ENCODE results near the gene PRSS37. TPM values are rescaled to one million over a fixed set of nuclear protein-coding genes. Genes with fewer than 3 reads are reported as not detected.

Gene PRSS37
- total RNA-seq, 2 donors from 2014 or later: 0.51 TPM; not detected in 1

GRCh38 chr7:141788296-141788695 lies 53.0 kb downstream of the PRSS37 start:
- DNase-seq (ENCODE audit: low spot score): no peak
- Histone ChIP-seq H3K27me3 (replicated peaks; ENCODE audit: insufficient read depth) (no peaks in the 10 kb centered on the region), H3K27ac (no peak overlapping the region), H3K9me3 (no peaks in the 10 kb centered on the region), H3K4me1 (replicated peaks) (no peaks in the 10 kb centered on the region), H3K36me3 (no peaks in the 10 kb centered on the region), H3K4me3 (no peak overlapping the region)
- intact Hi-C loops (cut with DNase I): no loop called here
- WGBS: 87% methylated on average over 2 of the region's 2 CpGs
- no peak for TF ChIP-seq POLR2AphosphoS5 (IDR thresholded peaks at IDR 0.05)

Other genes starting within 250 kb of the PRSS37 start
- gene DENND11, start 139.3 kb downstream of the PRSS37 start, total RNA-seq: 10 to 100 TPM; 18.1 to 18.9 TPM
- gene WEE2, start 133.1 kb downstream of the PRSS37 start, total RNA-seq: not detected
- gene SSBP1, start 103.1 kb downstream of the PRSS37 start, total RNA-seq: 100 to 1,000 TPM; 109 to 115 TPM
- gene TAS2R3, start 77.4 kb downstream of the PRSS37 start, total RNA-seq: 1 to 10 TPM; 1.1 to 5.2 TPM
- gene TAS2R4, start 64.8 kb downstream of the PRSS37 start, total RNA-seq: 1 to 10 TPM in 1 of 2 donors, under 1 TPM in 1; 0.87 to 2.2 TPM
- gene TAS2R5, start 51.3 kb downstream of the PRSS37 start, total RNA-seq: 1 to 10 TPM; 2.5 to 4.0 TPM
- not detected for gene OR9A4, start 74.9 kb upstream of the PRSS37 start, total RNA-seq
- gene CLEC5A, start 105.5 kb upstream of the PRSS37 start, total RNA-seq: 1 to 10 TPM in 1 of 2 donors, under 1 TPM in 1; 0.74 to 1.1 TPM
- not detected for gene TAS2R38, start 132.3 kb upstream of the PRSS37 start, total RNA-seq
- gene MGAM, start 154.4 kb upstream of the PRSS37 start, total RNA-seq: 1 to 10 TPM in 1 of 2 donors, under 1 TPM in 1; 0.18 to 3.3 TPM